ENCODE data around the gene ZNF92.
A peak's percentile ranks its signal among the peaks of the same experiment; 100 is the strongest.
"Not testable (repeated sequence)": the region's sequence is repeated elsewhere in the genome, so short reads cannot be mapped to it uniquely, and the experiment has no call there.

ZNF92 gene

GRCh38 chr7:65373608-65374351 is at the start of gene ZNF92:
Gene ZNF92, plus strand, starts transcription at chr7:65373855. Its CDS starts 143 bp downstream, at chr7:65373998.
- Mint-ChIP-seq H3K4me1 (peaks cover 37% of the 10 kb centered on the region), H3K27me3 (no peaks in the 10 kb centered on the region)
- ATAC-seq (replicated peaks; ENCODE audit: extremely low read depth, poor library complexity, severe bottlenecking) = peak; percentile 96

GRCh38 chr7:65325793-65326432 is 47.7 kb upstream of the ZNF92 start:
- ATAC-seq (replicated peaks; ENCODE audit: extremely low read depth, poor library complexity, severe bottlenecking) (no peak), DNase-seq (ENCODE audit: low spot score in 2 of 2) (no peak)
- H3K27ac Mint-ChIP-seq (ENCODE audit: low read depth) = no peak overlapping the region
- H3K4me3 Mint-ChIP-seq = no peak overlapping the region
- no peaks in the 10 kb centered on the region for H3K27me3 Mint-ChIP-seq
- H3K36me3 Mint-ChIP-seq (ENCODE audit: insufficient read depth) = no peaks in the 10 kb centered on the region
- H3K4me1 Mint-ChIP-seq = no peaks in the 10 kb centered on the region
- no peaks in the 10 kb centered on the region for H3K9me3 Mint-ChIP-seq

More at GRCh38 chr7:65373608-65374351, at the start of gene ZNF92:
- H3K4me3 Mint-ChIP-seq = peak within 1 kb of the TSS; percentile 95
- H3K36me3 Mint-ChIP-seq (ENCODE audit: insufficient read depth) = peaks cover 11% of the 10 kb centered on the region
- peak within 1 kb of the TSS; percentile 97 for H3K27ac Mint-ChIP-seq (ENCODE audit: low read depth)
- H3K9me3 Mint-ChIP-seq = no peaks in the 10 kb centered on the region
- DNase-seq (ENCODE audit: low spot score in 2 of 2) = peak; percentile 91 to 94

- Mint-ChIP-seq H3K9me3 (no peaks in the 10 kb centered on the region), H3K27me3 (no peaks in the 10 kb centered on the region), H3K36me3 (ENCODE audit: insufficient read depth) (no peaks in the 10 kb centered on the region), H3K4me3 (no peak overlapping the region), H3K4me1 (no peaks in the 10 kb centered on the region), H3K27ac (ENCODE audit: low read depth) (no peak overlapping the region)
- no peak for ATAC-seq (replicated peaks; ENCODE audit: extremely low read depth, poor library complexity, severe bottlenecking)
- no peak for DNase-seq (ENCODE audit: low spot score in 2 of 2)
Measured at GRCh38 chr7:65338346-65338745, 35.3 kb upstream of the ZNF92 start.

GRCh38 chr7:65339257-65339656 is 34.4 kb upstream of the ZNF92 start:
- Mint-ChIP-seq H3K9me3 (no peaks in the 10 kb centered on the region), H3K27ac (ENCODE audit: low read depth) (no peak overlapping the region), H3K4me1 (no peaks in the 10 kb centered on the region), H3K36me3 (ENCODE audit: insufficient read depth) (no peaks in the 10 kb centered on the region), H3K27me3 (peaks cover under 1% of the 10 kb centered on the region), H3K4me3 (no peak overlapping the region)
- ATAC-seq (replicated peaks; ENCODE audit: extremely low read depth, poor library complexity, severe bottlenecking) (no peak), DNase-seq (ENCODE audit: low spot score in 2 of 2) (no peak)

- no peaks in the 10 kb centered on the region for H3K4me1 Mint-ChIP-seq
- H3K4me3 Mint-ChIP-seq = no peak overlapping the region
- no peaks in the 10 kb centered on the region for H3K36me3 Mint-ChIP-seq (ENCODE audit: insufficient read depth)
- DNase-seq (ENCODE audit: low spot score in 2 of 2) (no peak), ATAC-seq (replicated peaks; ENCODE audit: extremely low read depth, poor library complexity, severe bottlenecking) (no peak)
- no peaks in the 10 kb centered on the region for H3K9me3 Mint-ChIP-seq
- H3K27ac Mint-ChIP-seq (ENCODE audit: low read depth) = no peak overlapping the region
- H3K27me3 Mint-ChIP-seq = peaks cover 17% of the 10 kb centered on the region
Measured at GRCh38 chr7:65342723-65343629, 30.7 kb upstream of the ZNF92 start.

- H3K36me3 Mint-ChIP-seq (ENCODE audit: insufficient read depth); H3K4me3 Mint-ChIP-seq; H3K9me3 Mint-ChIP-seq; ATAC-seq (replicated peaks; ENCODE audit: extremely low read depth, poor library complexity, severe bottlenecking); H3K4me1 Mint-ChIP-seq; H3K27ac Mint-ChIP-seq (ENCODE audit: low read depth); DNase-seq (ENCODE audit: low spot score in 2 of 2): not testable (repeated sequence)
- peaks cover 17% of the 10 kb centered on the region for H3K27me3 Mint-ChIP-seq
Measured at GRCh38 chr7:65344541-65344940, 29.1 kb upstream of the ZNF92 start.

GRCh38 chr7:65354263-65354662 is 19.4 kb upstream of the ZNF92 start:
- no peak overlapping the region for H3K4me3 Mint-ChIP-seq
- H3K9me3 Mint-ChIP-seq = no peaks in the 10 kb centered on the region
- H3K27me3 Mint-ChIP-seq = peaks cover 26% of the 10 kb centered on the region
- H3K36me3 Mint-ChIP-seq (ENCODE audit: insufficient read depth) = peaks cover 2% of the 10 kb centered on the region
- DNase-seq (ENCODE audit: low spot score in 2 of 2) (no peak), ATAC-seq (replicated peaks; ENCODE audit: extremely low read depth, poor library complexity, severe bottlenecking) (no peak)
- no peaks in the 10 kb centered on the region for H3K4me1 Mint-ChIP-seq
- H3K27ac Mint-ChIP-seq (ENCODE audit: low read depth) = no peak overlapping the region

- H3K27ac Mint-ChIP-seq (ENCODE audit: low read depth) = no peak overlapping the region
- DNase-seq (ENCODE audit: low spot score in 2 of 2) (no peak), ATAC-seq (replicated peaks; ENCODE audit: extremely low read depth, poor library complexity, severe bottlenecking) (no peak)
- H3K4me3 Mint-ChIP-seq = no peak overlapping the region
- peaks cover 6% of the 10 kb centered on the region for H3K36me3 Mint-ChIP-seq (ENCODE audit: insufficient read depth)
- peaks cover 11% of the 10 kb centered on the region for H3K4me1 Mint-ChIP-seq
- no peaks in the 10 kb centered on the region for H3K27me3 Mint-ChIP-seq
- no peaks in the 10 kb centered on the region for H3K9me3 Mint-ChIP-seq
Measured at GRCh38 chr7:65369843-65370242, 3.8 kb upstream of the ZNF92 start.

- Mint-ChIP-seq H3K4me1 (peaks cover 20% of the 10 kb centered on the region), H3K27me3 (no peaks in the 10 kb centered on the region), H3K36me3 (ENCODE audit: insufficient read depth) (peaks cover 6% of the 10 kb centered on the region), H3K27ac (ENCODE audit: low read depth) (no peak overlapping the region), H3K4me3 (no peak overlapping the region), H3K9me3 (no peaks in the 10 kb centered on the region)
- DNase-seq (ENCODE audit: low spot score in 2 of 2) = no peak
- no peak for ATAC-seq (replicated peaks; ENCODE audit: extremely low read depth, poor library complexity, severe bottlenecking)
Measured at GRCh38 chr7:65371468-65371867, 2.2 kb upstream of the ZNF92 start.

GRCh38 chr7:65379318-65379717 is 5.7 kb downstream of the ZNF92 start:
- Mint-ChIP-seq H3K36me3 (ENCODE audit: insufficient read depth) (peaks cover 19% of the 10 kb centered on the region), H3K4me1 (peaks cover 81% of the 10 kb centered on the region), H3K27me3 (no peaks in the 10 kb centered on the region), H3K27ac (ENCODE audit: low read depth) (peak overlapping the region; percentile 3), H3K9me3 (no peaks in the 10 kb centered on the region), H3K4me3 (peak overlapping the region; percentile 0)
- DNase-seq (ENCODE audit: low spot score in 2 of 2) = no peak
- no peak for ATAC-seq (replicated peaks; ENCODE audit: extremely low read depth, poor library complexity, severe bottlenecking)

GRCh38 chr7:65381742-65382141 is 8.1 kb downstream of the ZNF92 start:
- Mint-ChIP-seq H3K27ac (ENCODE audit: low read depth) (no peak overlapping the region), H3K9me3 (no peaks in the 10 kb centered on the region), H3K36me3 (ENCODE audit: insufficient read depth) (peaks cover 16% of the 10 kb centered on the region), H3K27me3 (no peaks in the 10 kb centered on the region), H3K4me1 (peaks cover 80% of the 10 kb centered on the region), H3K4me3 (no peak overlapping the region)
- ATAC-seq (replicated peaks; ENCODE audit: extremely low read depth, poor library complexity, severe bottlenecking) (no peak), DNase-seq (ENCODE audit: low spot score in 2 of 2) (no peak)

- no peak overlapping the region for H3K27ac Mint-ChIP-seq (ENCODE audit: low read depth)
- no peaks in the 10 kb centered on the region for H3K9me3 Mint-ChIP-seq
- peaks cover 75% of the 10 kb centered on the region for H3K4me1 Mint-ChIP-seq
- ATAC-seq (replicated peaks; ENCODE audit: extremely low read depth, poor library complexity, severe bottlenecking) (no peak), DNase-seq (ENCODE audit: low spot score in 2 of 2) (no peak)
- H3K4me3 Mint-ChIP-seq = no peak overlapping the region
- H3K36me3 Mint-ChIP-seq (ENCODE audit: insufficient read depth) = peaks cover 16% of the 10 kb centered on the region
- H3K27me3 Mint-ChIP-seq = no peaks in the 10 kb centered on the region
Measured at GRCh38 chr7:65382452-65382851, 8.8 kb downstream of the ZNF92 start.
